ENCODE results near the gene RC3H1. TPM values are rescaled to one million over a fixed set of nuclear protein-coding genes. Genes with fewer than 3 reads are reported as not detected.

Gene RC3H1, protein sequence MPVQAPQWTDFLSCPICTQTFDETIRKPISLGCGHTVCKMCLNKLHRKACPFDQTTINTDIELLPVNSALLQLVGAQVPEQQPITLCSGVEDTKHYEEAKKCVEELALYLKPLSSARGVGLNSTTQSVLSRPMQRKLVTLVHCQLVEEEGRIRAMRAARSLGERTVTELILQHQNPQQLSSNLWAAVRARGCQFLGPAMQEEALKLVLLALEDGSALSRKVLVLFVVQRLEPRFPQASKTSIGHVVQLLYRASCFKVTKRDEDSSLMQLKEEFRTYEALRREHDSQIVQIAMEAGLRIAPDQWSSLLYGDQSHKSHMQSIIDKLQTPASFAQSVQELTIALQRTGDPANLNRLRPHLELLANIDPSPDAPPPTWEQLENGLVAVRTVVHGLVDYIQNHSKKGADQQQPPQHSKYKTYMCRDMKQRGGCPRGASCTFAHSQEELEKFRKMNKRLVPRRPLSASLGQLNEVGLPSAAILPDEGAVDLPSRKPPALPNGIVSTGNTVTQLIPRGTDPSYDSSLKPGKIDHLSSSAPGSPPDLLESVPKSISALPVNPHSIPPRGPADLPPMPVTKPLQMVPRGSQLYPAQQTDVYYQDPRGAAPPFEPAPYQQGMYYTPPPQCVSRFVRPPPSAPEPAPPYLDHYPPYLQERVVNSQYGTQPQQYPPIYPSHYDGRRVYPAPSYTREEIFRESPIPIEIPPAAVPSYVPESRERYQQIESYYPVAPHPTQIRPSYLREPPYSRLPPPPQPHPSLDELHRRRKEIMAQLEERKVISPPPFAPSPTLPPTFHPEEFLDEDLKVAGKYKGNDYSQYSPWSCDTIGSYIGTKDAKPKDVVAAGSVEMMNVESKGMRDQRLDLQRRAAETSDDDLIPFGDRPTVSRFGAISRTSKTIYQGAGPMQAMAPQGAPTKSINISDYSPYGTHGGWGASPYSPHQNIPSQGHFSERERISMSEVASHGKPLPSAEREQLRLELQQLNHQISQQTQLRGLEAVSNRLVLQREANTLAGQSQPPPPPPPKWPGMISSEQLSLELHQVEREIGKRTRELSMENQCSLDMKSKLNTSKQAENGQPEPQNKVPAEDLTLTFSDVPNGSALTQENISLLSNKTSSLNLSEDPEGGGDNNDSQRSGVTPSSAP
- total RNA-seq (17.6 and 28.1 TPM in 2 replicates), polyA plus RNA-seq (7.7 and 8.9 TPM in 2 replicates)

DNA sequence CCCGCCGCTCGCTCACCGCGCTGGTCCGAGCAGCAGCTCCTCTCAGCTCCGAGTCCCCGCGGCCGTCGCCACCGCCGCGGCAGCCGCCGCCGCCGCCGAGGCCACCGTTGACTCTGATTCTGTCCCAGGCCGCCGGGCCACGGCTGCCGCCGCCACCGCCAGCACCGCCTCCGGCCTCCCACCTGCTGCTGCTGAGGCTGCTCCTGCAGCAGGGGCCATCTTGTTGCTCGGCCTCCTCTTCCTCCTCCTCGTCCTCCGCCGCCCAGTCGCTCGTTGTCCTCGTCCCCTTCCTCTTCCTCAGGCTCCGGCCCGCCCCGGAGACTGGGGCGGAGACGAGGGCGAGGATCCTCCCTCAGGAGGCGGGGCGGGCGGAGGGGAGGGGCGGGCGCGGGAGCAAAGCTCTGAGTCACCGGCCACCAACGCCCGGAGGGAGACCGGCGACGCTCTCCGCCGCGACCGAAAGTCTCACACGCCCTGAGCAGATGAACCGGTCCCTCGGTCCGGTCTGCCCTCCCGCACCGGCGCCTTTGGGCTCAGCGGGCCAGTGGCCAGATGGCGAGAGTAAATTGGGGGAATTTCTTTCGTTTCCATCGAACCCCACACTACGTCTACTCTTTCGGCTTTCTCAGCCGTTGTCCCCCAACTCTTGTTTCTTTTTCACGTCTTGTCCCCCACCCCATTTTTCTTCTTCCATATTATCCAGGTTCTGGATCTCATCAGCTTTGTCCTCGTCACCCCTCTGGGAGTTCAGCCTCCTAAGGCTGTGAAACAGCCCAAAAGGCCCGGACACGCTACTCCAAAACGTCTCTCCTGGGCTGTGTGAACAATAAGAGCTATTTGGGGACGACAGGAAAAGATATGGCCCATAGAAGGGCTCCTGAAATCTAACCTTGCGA, at the start of gene RC3H1:
Gene RC3H1 (minus strand): TSS at position 278 of the 896 bp plus-strand sequence. CDS start 29,372 bp downstream, outside the sequence.
- H3K36me3 ChIP-seq: no peaks in the 10 kb centered on the region
- DNase-seq (ENCODE audit: low read depth in 1 of 2, low spot score in 1 of 2): peak; percentile 83 to 92
- H3K27ac ChIP-seq: peak within 1 kb of the TSS; percentile 94
- no peaks in the 10 kb centered on the region for H3K27me3 ChIP-seq
- no peaks in the 10 kb centered on the region for H3K9me3 ChIP-seq (ENCODE audit: low read depth)
- H3K4me3 ChIP-seq: peak within 1 kb of the TSS; percentile 53
- TF ChIP-seq, protein P1, sequence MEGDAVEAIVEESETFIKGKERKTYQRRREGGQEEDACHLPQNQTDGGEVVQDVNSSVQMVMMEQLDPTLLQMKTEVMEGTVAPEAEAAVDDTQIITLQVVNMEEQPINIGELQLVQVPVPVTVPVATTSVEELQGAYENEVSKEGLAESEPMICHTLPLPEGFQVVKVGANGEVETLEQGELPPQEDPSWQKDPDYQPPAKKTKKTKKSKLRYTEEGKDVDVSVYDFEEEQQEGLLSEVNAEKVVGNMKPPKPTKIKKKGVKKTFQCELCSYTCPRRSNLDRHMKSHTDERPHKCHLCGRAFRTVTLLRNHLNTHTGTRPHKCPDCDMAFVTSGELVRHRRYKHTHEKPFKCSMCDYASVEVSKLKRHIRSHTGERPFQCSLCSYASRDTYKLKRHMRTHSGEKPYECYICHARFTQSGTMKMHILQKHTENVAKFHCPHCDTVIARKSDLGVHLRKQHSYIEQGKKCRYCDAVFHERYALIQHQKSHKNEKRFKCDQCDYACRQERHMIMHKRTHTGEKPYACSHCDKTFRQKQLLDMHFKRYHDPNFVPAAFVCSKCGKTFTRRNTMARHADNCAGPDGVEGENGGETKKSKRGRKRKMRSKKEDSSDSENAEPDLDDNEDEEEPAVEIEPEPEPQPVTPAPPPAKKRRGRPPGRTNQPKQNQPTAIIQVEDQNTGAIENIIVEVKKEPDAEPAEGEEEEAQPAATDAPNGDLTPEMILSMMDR (IDR thresholded peaks at IDR 0.05; ENCODE audit: low read depth, low read length): no peak
- peaks cover 21% of the 10 kb centered on the region for H3K4me1 ChIP-seq (ENCODE audit: low read depth)

DNA sequence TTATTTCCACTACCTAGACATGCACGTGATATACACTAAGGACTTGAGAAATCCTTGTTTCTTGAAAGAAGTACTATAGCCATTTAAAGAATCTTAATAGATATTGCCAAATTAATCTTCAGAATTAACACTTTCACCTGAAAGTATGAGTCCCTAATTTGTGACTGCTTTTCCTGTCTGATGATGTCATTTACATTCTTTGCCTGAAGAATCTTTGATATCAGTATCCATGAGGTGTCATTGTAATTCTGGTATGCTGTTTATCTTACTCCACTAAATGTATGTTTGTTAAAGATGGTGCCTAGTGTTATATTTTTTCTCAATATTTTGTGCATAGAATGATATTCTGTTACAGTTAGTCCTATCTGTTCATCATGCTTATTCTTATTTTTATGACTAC, 48.5 kb upstream of the RC3H1 start:
- Histone ChIP-seq H3K36me3 (no peaks in the 10 kb centered on the region), H3K27ac (no peak overlapping the region), H3K27me3 (no peaks in the 10 kb centered on the region), H3K4me1 (ENCODE audit: low read depth) (peaks cover 4% of the 10 kb centered on the region), H3K9me3 (ENCODE audit: low read depth) (no peaks in the 10 kb centered on the region), H3K4me3 (no peak overlapping the region)
- TF ChIP-seq, protein P1 (IDR thresholded peaks at IDR 0.05; ENCODE audit: low read depth, low read length): no peak
- no peak for DNase-seq (ENCODE audit: low read depth in 1 of 2, low spot score in 1 of 2)

DNA sequence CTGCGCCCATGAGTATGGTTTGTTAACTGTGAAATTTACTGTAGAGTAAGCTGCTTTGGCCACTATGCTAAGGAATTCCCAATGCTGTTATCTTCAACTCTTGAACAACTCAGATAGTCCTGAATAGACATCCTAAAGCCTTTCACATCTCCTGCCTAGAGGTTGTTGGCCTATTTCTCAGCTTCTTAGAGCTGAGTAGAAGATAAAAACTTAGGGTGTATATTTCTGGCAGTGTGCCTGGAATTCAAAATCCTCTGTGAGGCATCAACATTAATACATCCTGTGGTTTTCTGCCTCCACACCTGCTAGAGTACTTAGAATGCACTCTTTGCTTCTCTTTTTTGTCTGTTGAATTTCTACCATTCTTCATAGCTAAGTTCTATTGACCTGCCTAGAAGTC, 45.8 kb upstream of the RC3H1 start:
- Histone ChIP-seq H3K36me3 (no peaks in the 10 kb centered on the region), H3K4me3 (no peak overlapping the region), H3K4me1 (ENCODE audit: low read depth) (peaks cover 4% of the 10 kb centered on the region), H3K9me3 (ENCODE audit: low read depth) (no peaks in the 10 kb centered on the region), H3K27me3 (no peaks in the 10 kb centered on the region), H3K27ac (no peak overlapping the region)
- TF ChIP-seq, protein P1 (IDR thresholded peaks at IDR 0.05; ENCODE audit: low read depth, low read length): no peak
- DNase-seq (ENCODE audit: low read depth in 1 of 2, low spot score in 1 of 2): peak in 1 of 2 donors; percentile 6

DNA sequence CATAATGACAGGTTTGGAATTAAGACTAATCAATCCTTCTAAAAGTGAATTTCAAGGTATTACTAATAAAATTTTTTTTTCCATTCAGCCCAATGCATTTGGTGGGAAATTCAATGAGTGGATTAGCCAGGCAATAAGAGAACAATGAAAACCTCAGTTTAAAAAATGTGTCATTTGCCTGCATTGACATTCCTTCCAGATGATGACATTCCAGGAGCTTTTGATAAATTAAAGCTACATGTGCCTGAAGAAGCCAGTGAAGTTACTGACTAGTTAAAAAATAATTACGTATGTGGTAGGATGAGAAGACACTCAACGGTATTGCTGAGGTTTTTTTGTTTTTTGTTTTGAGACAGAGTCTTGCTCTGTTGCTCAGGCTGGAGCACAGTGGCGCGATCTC, 37.9 kb upstream of the RC3H1 start:
- TF ChIP-seq, protein P1 (IDR thresholded peaks at IDR 0.05; ENCODE audit: low read depth, low read length): no peak
- Histone ChIP-seq H3K27ac (no peak overlapping the region), H3K9me3 (ENCODE audit: low read depth) (no peaks in the 10 kb centered on the region), H3K4me3 (no peak overlapping the region), H3K4me1 (ENCODE audit: low read depth) (no peaks in the 10 kb centered on the region), H3K36me3 (no peaks in the 10 kb centered on the region), H3K27me3 (no peaks in the 10 kb centered on the region)
- DNase-seq (ENCODE audit: low read depth in 1 of 2, low spot score in 1 of 2): no peak
